GM19324 (cell line): ENCODE data around the gene OR51S1.
"Not testable (repeated sequence)": the region's sequence is repeated elsewhere in the genome, so short reads cannot be mapped to it uniquely, and the experiment has no call there.

Experiments
- ATAC-seq: cut with Tn5 transposase; IDR thresholded peaks from one replicate; pipeline ENCODE4 v1.9.1; 2021; ENCODE audit warnings: mild to moderate bottlenecking, moderate library complexity; ENCODE audit not compliant: unreplicated experiment, low FRiP score

OR51S1 gene

DNA sequence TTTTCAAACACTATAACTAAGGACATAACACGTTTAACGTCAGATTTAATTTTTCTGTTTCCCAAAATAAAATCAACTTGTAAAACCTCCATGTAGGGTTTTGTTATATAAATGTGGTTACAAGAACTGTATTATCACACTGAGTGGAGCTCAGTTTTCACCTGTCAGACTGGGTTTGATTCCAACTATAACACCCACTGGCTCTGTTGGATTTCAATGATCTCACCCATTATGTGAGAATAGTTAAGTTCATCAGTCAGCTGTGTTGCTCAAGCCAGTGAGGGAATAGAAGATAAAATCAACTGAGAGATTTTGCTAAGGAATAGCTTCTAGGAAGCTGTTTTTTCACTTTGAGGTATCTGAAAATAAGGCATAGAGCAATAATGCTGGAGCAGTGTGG lies 39.8 kb downstream of the OR51S1 start:
- no peak for ATAC-seq

DNA sequence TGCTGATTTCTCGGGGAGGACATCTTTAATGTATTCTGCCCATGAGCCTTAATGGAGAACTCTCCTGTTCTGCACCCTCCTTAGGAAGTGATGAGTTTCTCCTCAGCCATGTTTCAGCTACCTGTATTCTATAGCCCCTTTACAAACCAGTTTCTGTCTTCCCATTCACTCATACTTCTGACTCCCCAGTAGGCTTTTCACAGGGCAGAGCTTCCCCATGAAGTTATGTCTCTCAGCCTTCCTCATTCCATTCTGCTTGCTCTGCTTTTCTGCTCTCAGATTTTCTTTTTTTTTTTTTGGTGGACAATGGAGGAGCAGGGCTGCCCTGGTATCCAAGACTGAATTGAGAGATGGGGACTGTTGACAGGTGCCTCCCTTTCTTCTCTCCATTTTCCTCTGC lies 40.5 kb downstream of the OR51S1 start:
- ATAC-seq, result no peak

DNA sequence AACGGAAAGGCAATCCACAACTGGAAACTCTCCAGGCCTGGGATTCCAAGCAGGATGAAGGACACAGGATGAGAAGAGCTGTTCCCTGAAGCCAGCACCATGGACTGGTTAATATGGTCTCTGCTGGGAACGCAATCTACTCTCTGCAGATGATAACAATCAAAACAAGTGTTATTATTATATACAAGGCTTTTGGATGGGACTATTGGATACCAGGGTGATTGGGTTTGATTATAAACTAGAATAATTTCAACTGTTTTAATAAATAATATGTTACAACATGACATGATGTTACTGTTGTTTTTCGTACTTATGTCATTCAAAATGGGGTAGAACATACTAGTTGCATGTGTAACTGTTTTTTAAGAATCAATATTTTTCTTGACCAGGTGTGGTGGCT lies 44.7 kb downstream of the OR51S1 start, which contains the start of gene OR52R1:
TSS of gene OR52R1 (minus strand) at position 101 of the 400 bp plus-strand sequence. CDS start at position 101, 0 bp downstream.
- no peak for ATAC-seq

DNA sequence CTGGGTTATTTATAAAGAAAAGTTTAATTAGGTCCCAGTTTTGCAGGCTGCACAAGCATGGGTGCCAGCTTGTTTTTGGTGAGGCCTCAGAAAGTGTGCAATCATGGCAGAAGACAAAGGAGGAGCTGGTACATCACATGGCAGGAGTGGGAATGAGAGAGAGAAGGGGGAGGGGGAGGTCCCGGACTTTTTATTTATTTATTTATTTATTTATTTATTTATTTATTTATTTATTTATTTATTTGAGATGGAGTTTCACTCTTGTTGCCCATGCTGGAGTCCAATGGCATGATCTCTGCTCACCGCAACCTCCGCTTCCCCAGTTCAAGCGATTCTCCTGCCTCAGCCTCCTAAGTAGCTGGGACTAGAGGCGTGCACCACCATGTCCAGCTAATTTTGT lies 47.7 kb downstream of the OR51S1 start:
- not testable (repeated sequence) for ATAC-seq

DNA sequence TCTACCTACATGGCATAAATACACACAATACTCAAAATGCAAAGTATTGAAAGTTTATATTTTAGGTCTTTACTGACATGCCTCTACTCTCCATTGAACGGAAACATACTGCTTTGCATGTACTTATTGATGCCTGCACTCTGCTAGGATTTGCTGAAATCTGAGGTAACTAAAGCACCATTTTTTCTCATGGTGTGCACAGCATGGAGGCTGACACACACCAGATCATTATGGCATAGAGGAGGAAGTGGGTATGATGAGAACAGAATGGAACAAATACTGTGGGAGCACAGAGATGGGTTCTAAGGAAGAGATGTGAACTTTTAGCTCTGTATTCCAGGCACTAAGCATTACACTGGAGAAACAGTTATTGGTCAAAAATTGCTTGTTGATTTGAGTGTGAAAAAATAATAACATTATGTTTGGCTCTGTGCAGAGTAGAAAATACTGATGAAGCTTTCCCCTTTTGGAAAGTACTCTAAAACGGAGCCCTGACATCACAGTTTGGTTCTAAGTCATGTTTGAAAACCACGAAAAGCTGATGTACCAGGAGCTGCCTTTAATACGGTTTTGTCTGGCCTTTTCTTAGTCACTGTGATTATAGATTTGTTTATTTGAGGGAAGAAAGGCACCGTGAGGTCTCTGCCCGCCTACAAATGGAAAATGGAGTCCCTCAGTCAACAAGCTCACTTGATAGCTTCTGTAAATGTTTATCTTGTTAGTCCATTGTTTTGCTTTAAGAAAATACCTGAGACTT lies 50.4 kb downstream of the OR51S1 start:
- ATAC-seq, result no peak
